RKO (cell line): ENCODE data around the gene PTPRM.

Experiments used
- DNase-seq: peaks from one replicate; pipeline ENCODE4 v3.0.0-alpha.2; 2016; ENCODE audit warnings: low spot score

Gene PTPRM

DNA sequence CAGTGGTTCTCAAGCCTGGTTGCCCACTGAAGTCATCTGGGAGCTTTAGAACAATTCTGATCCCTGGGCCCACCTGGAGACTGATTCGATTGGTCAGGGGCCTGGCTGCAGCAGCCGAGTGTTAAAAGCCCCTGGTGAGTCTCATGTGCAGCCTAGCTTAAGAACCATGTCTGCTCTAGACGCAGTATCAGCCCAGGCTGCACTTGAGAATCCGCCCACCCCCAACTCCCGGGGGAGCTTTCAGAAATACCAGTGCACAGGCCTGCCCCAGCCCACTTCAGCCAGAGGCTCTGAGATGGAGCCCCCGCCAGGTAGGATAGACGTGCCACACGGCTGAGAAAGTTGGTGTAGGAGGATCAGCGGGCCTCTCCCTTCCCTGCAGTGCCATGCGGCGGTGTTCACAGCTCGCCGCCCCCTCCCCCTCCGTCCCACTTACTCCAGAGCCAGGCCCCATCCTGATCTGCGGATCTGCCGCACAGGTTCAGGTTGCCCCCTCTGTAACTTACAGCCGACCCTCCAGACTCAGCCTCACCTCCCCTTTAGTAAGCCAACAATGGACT lies 833.2 kb downstream of the PTPRM start:
- no peak for DNase-seq

DNA sequence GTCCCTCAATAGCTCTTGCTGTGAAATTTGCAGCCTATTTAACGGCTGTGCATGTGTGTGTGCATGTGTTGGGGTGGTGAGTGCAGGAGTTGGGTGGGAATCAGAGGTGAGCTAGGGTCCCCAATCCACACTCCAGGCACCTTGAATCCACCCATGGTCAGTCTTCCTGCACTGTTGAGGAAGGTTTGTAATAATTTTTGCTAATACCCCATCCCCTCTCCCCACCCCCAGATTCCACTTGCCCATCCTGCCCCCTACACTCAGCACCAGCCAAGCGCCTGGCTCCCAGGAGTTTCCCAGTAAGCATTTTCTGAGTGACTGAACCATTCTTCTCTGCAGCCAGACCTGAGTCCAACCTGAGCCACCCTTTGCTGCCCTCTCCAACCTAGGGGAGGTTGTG lies 833.7 kb downstream of the PTPRM start:
- no peak for DNase-seq

GRCh38 chr18:8401606-8402005 lies 834.5 kb downstream of the PTPRM start:
- DNase-seq, result no peak

DNA sequence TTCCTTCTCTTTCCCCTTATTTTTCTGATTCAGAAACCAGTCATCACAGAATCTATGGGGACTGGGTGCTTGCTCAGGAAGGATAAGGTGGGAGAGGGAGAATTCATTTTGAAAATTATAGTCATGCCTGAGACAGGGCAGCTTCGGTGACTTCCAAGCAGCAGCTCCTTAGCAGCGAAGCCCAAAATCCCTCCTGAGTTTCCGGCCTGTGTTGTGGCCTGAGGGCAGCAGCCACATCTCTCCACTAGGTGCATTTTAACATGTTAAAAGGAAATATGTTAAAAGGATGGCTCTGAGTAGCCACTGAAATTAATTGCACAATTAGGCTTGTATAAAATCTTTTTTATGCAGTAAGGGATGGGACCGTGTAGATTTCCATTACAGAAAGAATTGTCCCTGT lies 835.1 kb downstream of the PTPRM start:
- no peak for DNase-seq

GRCh38 chr18:8403713-8404112 lies 836.6 kb downstream of the PTPRM start:
- DNase-seq, result no peak

GRCh38 chr18:8406186-8406867 lies 839.2 kb downstream of the PTPRM start:
- DNase-seq, result no peak

DNA sequence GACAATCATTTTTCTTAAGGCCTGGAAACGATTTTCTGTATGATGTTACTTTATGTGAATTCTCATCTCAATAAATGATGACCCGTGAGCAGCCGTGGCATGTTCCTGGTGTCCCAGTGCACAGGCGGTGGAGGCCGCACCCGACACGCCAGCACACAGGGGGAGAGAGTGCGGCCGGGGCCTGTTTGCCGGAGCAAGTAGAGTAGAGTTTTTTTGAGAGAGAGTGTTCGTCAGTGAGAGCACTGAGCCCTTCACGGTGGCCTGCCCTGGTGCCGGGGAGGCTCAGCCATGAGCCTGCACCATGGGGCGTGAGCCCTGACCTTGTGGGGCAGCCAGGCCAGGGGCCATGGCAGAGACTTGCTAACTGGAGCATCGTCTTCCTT lies 839.7 kb downstream of the PTPRM start:
- DNase-seq, result no peak

DNA sequence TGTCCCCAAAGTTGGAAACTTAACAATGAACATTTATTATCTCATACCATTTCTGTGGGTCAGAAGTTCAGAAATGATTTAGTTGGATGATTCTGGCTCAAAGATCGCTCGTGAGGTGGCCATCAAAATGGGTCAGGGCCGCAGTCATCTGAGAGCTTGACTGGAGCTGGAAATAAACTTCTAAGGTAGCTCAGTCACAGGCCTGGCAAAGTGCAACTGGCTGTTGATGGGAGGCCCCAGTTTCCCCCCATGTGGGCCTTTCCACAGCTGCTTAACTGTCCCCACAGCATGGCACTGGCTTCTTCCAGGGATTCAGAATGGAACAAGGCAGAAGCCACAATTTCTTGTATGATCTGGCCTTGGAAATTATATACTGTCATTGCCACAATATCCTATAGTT lies 842.0 kb downstream of the PTPRM start:
- DNase-seq, result no peak

GRCh38 chr18:8411492-8411891 lies 844.4 kb downstream of the PTPRM start:
- DNase-seq, result no peak

GRCh38 chr18:8412117-8412516 lies 845.0 kb downstream of the PTPRM start:
- DNase-seq, result no peak

DNA sequence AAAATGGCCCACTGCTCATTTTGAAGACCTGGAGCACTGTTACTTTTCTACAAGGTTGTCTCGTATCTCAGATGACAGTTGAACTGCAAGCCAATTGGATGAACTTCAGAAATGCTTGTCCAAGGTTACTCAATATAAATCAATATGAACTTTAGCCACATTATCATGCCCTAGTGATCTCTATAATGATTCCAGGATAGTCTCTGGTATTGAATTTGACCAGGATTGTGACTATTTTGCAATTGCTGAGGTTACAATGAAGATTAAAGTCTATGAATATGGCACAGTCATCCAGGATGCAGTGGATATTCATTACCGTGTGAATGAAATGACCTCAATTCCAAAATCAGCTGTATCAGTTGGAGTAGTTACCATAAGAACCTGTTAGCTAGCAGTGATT lies 846.1 kb downstream of the PTPRM start:
- DNase-seq, result no peak

DNA sequence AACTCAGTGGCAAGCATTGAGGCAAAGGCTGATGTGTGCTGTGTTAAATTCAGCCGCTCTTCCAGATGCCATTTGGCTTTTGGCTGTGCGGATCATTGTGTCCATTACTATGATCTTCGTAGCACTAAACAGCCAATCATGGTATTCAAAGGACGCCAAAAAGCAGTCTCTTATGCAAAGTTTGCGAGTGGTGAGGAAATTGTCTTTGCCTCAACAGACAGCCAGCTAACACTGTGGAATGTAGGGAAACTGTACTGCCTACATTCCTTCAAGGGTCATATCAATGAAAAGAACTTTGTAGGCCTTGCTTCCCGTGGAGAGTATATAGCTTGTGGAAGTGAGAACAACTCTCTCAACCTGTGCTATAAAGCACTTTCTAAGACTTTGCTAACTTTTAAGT lies 846.6 kb downstream of the PTPRM start:
- DNase-seq, result no peak

DNA sequence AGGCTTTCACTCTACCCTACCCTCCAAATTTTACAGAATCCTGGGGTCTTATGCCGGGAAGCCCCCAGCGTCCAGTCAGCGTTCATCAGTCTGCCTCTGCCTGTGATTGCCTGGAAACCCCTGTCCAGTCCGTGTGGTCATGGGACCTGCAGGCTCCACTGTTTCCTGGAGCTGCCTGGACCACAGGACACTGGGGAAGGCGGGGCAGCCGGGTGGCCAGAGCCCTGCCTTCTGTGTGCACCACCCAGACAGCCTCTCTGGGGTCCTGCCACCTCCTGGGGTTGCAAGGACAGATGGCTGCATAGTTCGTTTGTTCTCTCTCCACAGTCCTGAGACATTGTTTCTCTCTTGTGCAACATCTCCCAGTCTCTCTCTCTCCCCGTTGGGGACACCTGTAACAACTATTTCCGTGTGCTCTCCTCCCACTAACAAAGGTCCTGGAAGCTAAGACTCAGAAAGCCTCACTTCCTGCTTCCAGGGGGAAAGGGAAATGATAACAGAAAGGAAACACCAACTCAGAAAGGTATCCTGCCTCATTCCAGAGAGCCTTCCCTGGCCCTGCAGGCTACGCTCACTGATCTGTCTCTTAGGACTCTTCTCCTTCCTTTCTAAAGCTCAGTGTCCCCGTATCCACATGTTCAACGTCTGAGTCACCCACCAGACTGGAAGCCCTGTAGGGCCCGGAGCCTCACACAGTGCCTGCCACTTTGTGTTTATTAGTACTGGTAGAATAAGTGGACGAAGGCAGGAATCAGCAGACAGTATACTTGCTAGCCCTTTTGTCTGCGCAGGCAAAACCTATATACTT lies 849.3 kb downstream of the PTPRM start:
- no peak for DNase-seq

- DNase-seq, result no peak
These were observed 855.3 kb downstream of the PTPRM start for GRCh38 chr18:8422391-8422790.

DNA sequence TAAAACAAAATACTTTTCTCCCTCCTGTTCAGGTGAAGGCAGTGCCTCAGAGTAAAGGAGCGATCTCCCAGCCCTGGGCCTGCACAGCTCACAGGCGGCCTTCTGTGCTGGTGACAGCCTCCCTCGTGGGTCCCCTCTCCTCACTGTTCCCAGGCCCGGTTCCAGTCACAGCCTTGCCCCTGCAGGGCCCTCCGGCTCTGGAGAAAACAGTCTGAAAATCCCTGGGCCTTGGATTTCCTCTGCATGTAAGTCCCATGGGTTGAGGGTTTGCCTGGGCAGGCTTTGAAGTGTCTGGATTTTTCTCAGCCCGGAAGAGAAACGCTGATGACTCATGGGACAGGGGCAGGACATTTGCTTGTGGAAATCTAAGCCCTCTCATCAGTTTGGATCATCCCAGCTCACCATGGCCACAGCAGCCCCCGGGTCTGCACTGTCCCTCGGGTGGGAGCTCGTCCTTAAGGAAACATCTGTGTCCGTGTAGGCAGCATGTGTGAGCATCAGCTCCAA lies 856.0 kb downstream of the PTPRM start:
- peak; percentile 9 for DNase-seq

GRCh38 chr18:8424481-8424880 lies 857.4 kb downstream of the PTPRM start:
- no peak for DNase-seq

DNA sequence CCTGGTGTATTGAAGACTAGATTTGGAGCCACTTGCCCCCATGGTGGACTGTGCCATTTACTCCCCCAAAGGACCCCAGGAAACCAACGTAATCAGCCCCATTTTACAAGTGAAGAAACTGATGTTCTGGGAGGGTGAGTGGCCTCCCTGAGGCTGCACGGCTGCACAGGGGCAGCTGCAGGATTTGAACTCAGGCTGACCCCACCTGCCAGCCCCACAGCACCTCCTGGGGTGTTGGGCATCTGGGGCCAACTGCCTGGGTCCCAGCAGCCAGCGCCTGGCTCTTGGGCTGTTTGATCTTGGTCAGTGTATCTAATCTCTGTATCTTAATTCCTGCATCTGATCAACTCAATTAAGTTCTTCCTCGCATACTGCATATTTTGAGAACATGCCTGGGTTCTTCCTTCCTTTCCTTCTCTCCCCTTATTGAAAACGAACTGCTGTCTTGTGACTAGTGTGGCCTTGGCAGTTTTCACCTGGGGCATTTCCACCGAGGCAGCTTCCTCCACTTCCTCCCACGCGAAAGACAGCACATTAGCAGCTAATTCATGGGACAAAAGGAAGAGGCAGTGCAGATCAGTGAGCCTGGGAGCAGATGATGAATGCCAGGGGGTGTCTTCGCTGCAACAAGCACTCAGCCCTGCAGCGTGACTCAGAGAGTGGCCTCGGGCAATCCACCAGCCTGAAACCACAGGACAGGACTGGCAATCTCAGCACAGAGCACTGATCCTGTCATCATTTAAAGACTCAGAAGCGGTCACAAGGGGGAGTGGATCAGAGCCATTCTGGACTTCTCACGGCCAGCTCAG lies 858.0 kb downstream of the PTPRM start:
- peak; percentile 32 for DNase-seq

GRCh38 chr18:8426401-8426800 lies 859.3 kb downstream of the PTPRM start:
- no peak for DNase-seq

- DNase-seq, result no peak
These were observed 860.2 kb downstream of the PTPRM start for GRCh38 chr18:8427339-8427738.

DNA sequence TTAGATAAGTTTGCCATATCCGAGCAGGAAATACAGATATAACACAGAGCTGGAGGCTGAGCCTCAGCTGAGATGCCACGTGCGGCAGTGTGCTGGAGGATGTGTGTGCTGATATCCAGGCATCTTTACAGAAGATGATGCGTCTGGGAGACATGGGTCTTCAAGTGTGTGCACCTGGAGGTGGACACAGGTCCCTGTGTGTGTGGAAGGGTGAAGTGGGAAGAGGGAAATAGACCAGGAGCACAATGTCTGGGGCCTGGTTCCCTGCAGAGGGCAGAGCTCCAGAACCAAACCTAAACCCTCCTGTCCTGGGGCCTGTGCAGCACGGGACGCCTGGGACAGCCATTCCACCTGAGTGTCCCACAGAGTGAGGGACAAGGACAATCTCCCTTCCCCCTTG lies 861.8 kb downstream of the PTPRM start:
- DNase-seq, result no peak

DNA sequence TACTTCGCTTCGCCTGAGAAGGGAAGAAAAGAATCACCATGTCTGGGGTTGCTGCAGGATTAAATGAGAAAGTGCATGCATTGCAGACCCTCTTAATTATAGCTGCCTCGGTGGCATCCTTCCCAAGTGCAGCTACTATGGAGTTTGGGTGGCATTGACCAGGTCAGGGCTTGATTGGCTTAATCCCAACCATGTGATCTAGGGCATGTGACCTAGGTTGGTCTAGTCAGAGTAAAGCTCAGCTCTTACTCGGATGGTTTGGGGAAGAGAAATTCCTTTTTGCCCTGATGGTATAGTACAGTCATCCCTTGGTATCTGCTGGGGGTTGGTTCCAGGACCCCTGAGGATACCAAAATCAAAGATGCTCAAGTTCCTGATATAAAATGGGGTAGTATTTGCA lies 863.9 kb downstream of the PTPRM start:
- no peak for DNase-seq

- DNase-seq, result no peak
These were observed 866.2 kb downstream of the PTPRM start for GRCh38 chr18:8433323-8433722.
